ENCODE results near the gene GSTT2.

Gene GSTT2

DNA sequence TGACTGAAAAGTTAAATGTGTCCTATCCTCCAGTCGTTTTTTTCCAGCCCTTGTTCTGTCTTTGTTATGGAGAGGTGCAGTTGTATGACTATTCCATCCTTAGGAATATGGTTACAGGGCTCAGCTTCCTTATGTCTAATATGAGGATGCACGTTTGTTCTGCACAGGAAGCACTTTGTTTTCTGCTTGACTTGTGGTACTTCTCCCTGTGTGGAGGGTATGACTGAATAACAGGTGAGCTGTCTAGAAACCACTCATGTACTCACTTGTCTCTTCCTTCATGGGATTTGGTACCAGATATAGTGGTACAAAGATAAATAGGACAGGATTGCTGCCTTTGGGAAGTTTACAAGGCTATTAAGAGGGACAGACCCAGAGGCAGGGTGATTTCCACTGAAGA is 48.6 kb downstream of the GSTT2 start:
- ATAC-seq, result no peak
- TF ChIP-seq SNAI2 (CRISPR knock-in tag; IDR thresholded peaks at IDR 0.05) (no peak), ZFP30 (CRISPR knock-in tag; IDR thresholded peaks at IDR 0.05) (no peak), CSDC2 (CRISPR knock-in tag; IDR thresholded peaks at IDR 0.05) (no peak), ARNTL (CRISPR knock-in tag; IDR thresholded peaks at IDR 0.05; ENCODE audit: borderline replicate concordance, low read depth) (no peak), ZC3H10 (CRISPR knock-in tag; IDR thresholded peaks at IDR 0.05) (no peak), TCF4 (CRISPR knock-in tag; IDR thresholded peaks at IDR 0.05; ENCODE audit: borderline replicate concordance) (no peak), ESRRG (CRISPR knock-in tag; IDR thresholded peaks at IDR 0.05) (no peak), ISL1 (CRISPR knock-in tag; IDR thresholded peaks at IDR 0.05) (no peak), ZNF8 (CRISPR knock-in tag; IDR thresholded peaks at IDR 0.05) (no peak), ZFP3 (CRISPR knock-in tag; IDR thresholded peaks at IDR 0.05) (no peak), BACH2 (CRISPR knock-in tag; IDR thresholded peaks at IDR 0.05; ENCODE audit: borderline replicate concordance) (no peak)
- TF ChIP-seq, protein P1, sequence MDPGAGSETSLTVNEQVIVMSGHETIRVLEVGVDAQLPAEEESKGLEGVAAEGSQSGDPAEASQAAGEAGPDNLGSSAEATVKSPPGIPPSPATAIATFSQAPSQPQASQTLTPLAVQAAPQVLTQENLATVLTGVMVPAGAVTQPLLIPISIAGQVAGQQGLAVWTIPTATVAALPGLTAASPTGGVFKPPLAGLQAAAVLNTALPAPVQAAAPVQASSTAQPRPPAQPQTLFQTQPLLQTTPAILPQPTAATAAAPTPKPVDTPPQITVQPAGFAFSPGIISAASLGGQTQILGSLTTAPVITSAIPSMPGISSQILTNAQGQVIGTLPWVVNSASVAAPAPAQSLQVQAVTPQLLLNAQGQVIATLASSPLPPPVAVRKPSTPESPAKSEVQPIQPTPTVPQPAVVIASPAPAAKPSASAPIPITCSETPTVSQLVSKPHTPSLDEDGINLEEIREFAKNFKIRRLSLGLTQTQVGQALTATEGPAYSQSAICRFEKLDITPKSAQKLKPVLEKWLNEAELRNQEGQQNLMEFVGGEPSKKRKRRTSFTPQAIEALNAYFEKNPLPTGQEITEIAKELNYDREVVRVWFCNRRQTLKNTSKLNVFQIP (CRISPR knock-in tag; IDR thresholded peaks at IDR 0.05; ENCODE audit: borderline replicate concordance, low read depth), result no peak
- TF ChIP-seq, protein P2, sequence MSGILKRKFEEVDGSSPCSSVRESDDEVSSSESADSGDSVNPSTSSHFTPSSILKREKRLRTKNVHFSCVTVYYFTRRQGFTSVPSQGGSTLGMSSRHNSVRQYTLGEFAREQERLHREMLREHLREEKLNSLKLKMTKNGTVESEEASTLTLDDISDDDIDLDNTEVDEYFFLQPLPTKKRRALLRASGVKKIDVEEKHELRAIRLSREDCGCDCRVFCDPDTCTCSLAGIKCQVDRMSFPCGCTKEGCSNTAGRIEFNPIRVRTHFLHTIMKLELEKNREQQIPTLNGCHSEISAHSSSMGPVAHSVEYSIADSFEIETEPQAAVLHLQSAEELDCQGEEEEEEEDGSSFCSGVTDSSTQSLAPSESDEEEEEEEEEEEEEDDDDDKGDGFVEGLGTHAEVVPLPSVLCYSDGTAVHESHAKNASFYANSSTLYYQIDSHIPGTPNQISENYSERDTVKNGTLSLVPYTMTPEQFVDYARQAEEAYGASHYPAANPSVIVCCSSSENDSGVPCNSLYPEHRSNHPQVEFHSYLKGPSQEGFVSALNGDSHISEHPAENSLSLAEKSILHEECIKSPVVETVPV (CRISPR knock-in tag; IDR thresholded peaks at IDR 0.05), result no peak
- TF ChIP-seq, protein P3, sequence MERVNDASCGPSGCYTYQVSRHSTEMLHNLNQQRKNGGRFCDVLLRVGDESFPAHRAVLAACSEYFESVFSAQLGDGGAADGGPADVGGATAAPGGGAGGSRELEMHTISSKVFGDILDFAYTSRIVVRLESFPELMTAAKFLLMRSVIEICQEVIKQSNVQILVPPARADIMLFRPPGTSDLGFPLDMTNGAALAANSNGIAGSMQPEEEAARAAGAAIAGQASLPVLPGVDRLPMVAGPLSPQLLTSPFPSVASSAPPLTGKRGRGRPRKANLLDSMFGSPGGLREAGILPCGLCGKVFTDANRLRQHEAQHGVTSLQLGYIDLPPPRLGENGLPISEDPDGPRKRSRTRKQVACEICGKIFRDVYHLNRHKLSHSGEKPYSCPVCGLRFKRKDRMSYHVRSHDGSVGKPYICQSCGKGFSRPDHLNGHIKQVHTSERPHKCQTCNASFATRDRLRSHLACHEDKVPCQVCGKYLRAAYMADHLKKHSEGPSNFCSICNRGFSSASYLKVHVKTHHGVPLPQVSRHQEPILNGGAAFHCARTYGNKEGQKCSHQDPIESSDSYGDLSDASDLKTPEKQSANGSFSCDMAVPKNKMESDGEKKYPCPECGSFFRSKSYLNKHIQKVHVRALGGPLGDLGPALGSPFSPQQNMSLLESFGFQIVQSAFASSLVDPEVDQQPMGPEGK (CRISPR knock-in tag; IDR thresholded peaks at IDR 0.05; ENCODE audit: borderline replicate concordance), result no peak
- TF ChIP-seq, protein P4, sequence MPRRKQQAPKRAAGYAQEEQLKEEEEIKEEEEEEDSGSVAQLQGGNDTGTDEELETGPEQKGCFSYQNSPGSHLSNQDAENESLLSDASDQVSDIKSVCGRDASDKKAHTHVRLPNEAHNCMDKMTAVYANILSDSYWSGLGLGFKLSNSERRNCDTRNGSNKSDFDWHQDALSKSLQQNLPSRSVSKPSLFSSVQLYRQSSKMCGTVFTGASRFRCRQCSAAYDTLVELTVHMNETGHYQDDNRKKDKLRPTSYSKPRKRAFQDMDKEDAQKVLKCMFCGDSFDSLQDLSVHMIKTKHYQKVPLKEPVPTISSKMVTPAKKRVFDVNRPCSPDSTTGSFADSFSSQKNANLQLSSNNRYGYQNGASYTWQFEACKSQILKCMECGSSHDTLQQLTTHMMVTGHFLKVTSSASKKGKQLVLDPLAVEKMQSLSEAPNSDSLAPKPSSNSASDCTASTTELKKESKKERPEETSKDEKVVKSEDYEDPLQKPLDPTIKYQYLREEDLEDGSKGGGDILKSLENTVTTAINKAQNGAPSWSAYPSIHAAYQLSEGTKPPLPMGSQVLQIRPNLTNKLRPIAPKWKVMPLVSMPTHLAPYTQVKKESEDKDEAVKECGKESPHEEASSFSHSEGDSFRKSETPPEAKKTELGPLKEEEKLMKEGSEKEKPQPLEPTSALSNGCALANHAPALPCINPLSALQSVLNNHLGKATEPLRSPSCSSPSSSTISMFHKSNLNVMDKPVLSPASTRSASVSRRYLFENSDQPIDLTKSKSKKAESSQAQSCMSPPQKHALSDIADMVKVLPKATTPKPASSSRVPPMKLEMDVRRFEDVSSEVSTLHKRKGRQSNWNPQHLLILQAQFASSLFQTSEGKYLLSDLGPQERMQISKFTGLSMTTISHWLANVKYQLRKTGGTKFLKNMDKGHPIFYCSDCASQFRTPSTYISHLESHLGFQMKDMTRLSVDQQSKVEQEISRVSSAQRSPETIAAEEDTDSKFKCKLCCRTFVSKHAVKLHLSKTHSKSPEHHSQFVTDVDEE (CRISPR knock-in tag; IDR thresholded peaks at IDR 0.05), result no peak

DNA sequence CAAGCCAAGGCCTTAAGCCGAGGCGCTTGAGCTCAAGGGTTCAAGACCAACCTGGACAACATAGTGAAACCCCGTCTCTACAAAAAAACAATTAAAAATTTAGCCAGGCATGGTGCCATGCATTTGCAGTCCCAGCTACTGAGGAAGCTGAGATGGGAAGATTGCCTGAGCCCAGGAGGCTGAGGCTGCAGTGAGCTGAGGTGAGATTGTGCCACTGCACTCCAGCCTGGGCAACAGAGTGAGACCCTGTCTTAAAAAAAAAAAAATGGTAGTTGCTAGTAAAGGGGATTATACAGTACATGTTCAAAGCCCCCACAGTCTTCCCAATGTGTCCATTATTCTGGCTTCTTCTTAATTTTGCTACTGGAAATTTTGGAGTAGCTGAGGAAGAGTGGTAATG is 49.4 kb downstream of the GSTT2 start:
- TF ChIP-seq, protein P4 (CRISPR knock-in tag; IDR thresholded peaks at IDR 0.05), result no peak
- TF ChIP-seq ZFP3 (CRISPR knock-in tag; IDR thresholded peaks at IDR 0.05) (no peak), TCF4 (CRISPR knock-in tag; IDR thresholded peaks at IDR 0.05; ENCODE audit: borderline replicate concordance) (no peak)
- no peak for ATAC-seq

DNA sequence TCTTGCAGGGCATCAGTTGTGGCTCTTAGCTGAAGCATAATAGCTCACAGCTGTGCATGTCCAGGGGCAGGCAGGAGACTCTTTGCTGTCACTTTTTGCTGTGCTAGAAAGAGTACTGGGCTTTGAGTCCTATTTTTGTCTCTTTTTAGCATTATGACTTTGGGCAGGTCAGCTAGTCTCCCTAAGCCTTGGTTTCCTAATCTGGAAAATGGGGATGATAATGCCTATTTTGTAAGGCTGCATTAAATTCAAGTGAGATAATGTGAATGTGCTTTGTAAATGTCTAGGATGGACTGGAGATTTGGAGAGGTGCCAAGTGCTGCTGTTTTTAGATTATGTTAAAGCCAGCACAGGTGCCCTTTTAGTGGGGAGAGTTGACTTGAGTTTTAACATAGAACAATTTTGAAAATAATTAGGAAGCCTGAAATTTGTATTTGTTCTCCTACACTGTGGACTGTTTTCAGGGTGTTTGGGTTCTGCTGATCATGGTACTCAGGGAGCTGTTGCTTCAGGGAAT is 50.3 kb downstream of the GSTT2 start:
- no peak for ATAC-seq
- TF ChIP-seq OSR1 (CRISPR knock-in tag; IDR thresholded peaks at IDR 0.05) (no peak), ISL1 (CRISPR knock-in tag; IDR thresholded peaks at IDR 0.05) (no peak), BACH2 (CRISPR knock-in tag; IDR thresholded peaks at IDR 0.05; ENCODE audit: borderline replicate concordance) (no peak), ZFP3 (CRISPR knock-in tag; IDR thresholded peaks at IDR 0.05) (no peak), RARB (CRISPR knock-in tag; IDR thresholded peaks at IDR 0.05) (no peak), TOX (CRISPR knock-in tag; IDR thresholded peaks at IDR 0.05; ENCODE audit: borderline replicate concordance) (no peak), ZC3H10 (CRISPR knock-in tag; IDR thresholded peaks at IDR 0.05) (no peak)
- TF ChIP-seq, protein P4 (CRISPR knock-in tag; IDR thresholded peaks at IDR 0.05), result no peak
- TF ChIP-seq, protein P3 (CRISPR knock-in tag; IDR thresholded peaks at IDR 0.05; ENCODE audit: borderline replicate concordance), result no peak
- TF ChIP-seq, protein P5, sequence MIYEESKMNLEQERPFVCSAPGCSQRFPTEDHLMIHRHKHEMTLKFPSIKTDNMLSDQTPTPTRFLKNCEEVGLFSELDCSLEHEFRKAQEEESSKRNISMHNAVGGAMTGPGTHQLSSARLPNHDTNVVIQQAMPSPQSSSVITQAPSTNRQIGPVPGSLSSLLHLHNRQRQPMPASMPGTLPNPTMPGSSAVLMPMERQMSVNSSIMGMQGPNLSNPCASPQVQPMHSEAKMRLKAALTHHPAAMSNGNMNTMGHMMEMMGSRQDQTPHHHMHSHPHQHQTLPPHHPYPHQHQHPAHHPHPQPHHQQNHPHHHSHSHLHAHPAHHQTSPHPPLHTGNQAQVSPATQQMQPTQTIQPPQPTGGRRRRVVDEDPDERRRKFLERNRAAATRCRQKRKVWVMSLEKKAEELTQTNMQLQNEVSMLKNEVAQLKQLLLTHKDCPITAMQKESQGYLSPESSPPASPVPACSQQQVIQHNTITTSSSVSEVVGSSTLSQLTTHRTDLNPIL (CRISPR knock-in tag; IDR thresholded peaks at IDR 0.05; ENCODE audit: low read depth), result no peak
